B cell (primary cell): ENCODE measurements around the gene SP6. TPM values are rescaled to one million over a fixed set of nuclear protein-coding genes. Genes with fewer than 3 reads are reported as not detected.

Source experiments
- ATAC-seq: fragments of 200-7000 bp; cut with Tn5 transposase; one replicate; pipeline ENCODE4 v1.10.0; 2021; ENCODE audit warnings: low read depth, mild to moderate bottlenecking, moderate number of reproducible peaks, moderate library complexity
- CTCF ChIA-PET: fragments of 350-600 bp; sonication (Branson Sonifier 250); formaldehyde crosslinking; loops from one replicate; lab custom pipeline; 2021; ENCODE audit warnings: antibody characterized with exemption, inconsistent platforms; lab: Charles Lee
- POLR2A ChIA-PET: fragments of 350-600 bp; sonication (Branson Sonifier 250); formaldehyde crosslinking; loops from one replicate; lab custom pipeline; 2021; ENCODE audit warnings: antibody characterized with exemption; lab: Charles Lee
- DNase-seq: peaks from one replicate; pipeline ENCODE4 v3.0.0; 2013
- H2AFZ ChIP-seq: 2 replicates; pipeline ENCODE4 v1.6.1; 2012; ENCODE audit warnings: mild to moderate bottlenecking, low read depth, low read length; ENCODE audit not compliant: insufficient read depth, poor library complexity, severe bottlenecking
- H3K27ac ChIP-seq, 2 donors: 1 replicate in 1 of 2; 2 replicates in 1 of 2; pipeline ENCODE4 v1.5.1; 2012 to 2013; ENCODE audit warnings: low read length in 2 of 2, mild to moderate bottlenecking in 2 of 2, moderate library complexity in 1 of 2
- H3K27me3 ChIP-seq, 4 experiments: fragments of 200-600 bp in 1 of 4; sonication (generic) in 1 of 4; replicated peaks in 1 of 4; 1 replicate in 2 of 4; 2 replicates in 2 of 4; pipeline versions ENCODE4 v1.6.1 to v1.7.0; 2013 to 2016; ENCODE audit warnings: low read length in 3 of 4, mild to moderate bottlenecking in 2 of 4, mixed read lengths in 1 of 4, moderate library complexity in 1 of 4; ENCODE audit not compliant: insufficient read depth in 4 of 4, control insufficient read depth in 3 of 4; ENCODE audit errors: control extremely low read depth in 1 of 4
- H3K36me3 ChIP-seq, 2 experiments: replicated peaks in 1 of 2; 1 replicate in 1 of 2; 2 replicates in 1 of 2; pipeline versions ENCODE4 v1.6.1 to v1.7.1; 2013; ENCODE audit warnings: low read length in 1 of 2; ENCODE audit not compliant: insufficient read depth in 2 of 2, control insufficient read depth in 1 of 2; ENCODE audit errors: control extremely low read depth in 1 of 2, extremely low read depth in 1 of 2
- H3K4me1 ChIP-seq, 2 donors: fragments of 200-600 bp in 1 of 2; sonication (generic) in 1 of 2; 1 replicate in 1 of 2; 2 replicates in 1 of 2; pipeline versions ENCODE4 v1.5.1 to v1.6.1; 2013 to 2017; ENCODE audit warnings: low read length in 2 of 2; ENCODE audit not compliant: control insufficient read depth in 2 of 2, insufficient read depth in 2 of 2
- H3K4me2 ChIP-seq: replicated peaks from 2 replicates; pipeline ENCODE3; 2012; ENCODE audit warnings: mild to moderate bottlenecking, low read depth, low read length; ENCODE audit not compliant: poor library complexity, severe bottlenecking
- H3K4me3 ChIP-seq, 5 experiments: fragments of 200-600 bp in 1 of 5; sonication (generic) in 1 of 5; 1 replicate in 3 of 5; 2 replicates in 2 of 5; pipeline versions ENCODE4 v1.5.1 to v1.7.0; 2011 to 2016; ENCODE audit warnings: low read length in 4 of 5, mild to moderate bottlenecking in 4 of 5, low read depth in 2 of 5, control low read depth in 1 of 5, moderate library complexity in 1 of 5; ENCODE audit not compliant: insufficient read depth in 1 of 5; ENCODE audit errors: control extremely low read depth in 1 of 5, extremely low read depth in 1 of 5
- H3K79me2 ChIP-seq: fragments of 200-600 bp; sonication (generic); one replicate; pipeline ENCODE4 v1.6.0; 2016; ENCODE audit warnings: low read length; ENCODE audit not compliant: control insufficient read depth, insufficient read depth
- H3K9ac ChIP-seq: fragments of 200-600 bp; sonication (generic); 2 replicates; pipeline ENCODE4 v1.6.1; 2017; ENCODE audit warnings: mild to moderate bottlenecking, low read length, moderate library complexity
- H3K9me3 ChIP-seq, 3 donors: one replicate each; pipeline versions ENCODE4 v1.6.1 to v1.7.1; 2013; ENCODE audit warnings: low read length in 2 of 3; ENCODE audit not compliant: control insufficient read depth in 2 of 3, insufficient read depth in 1 of 3; ENCODE audit errors: control extremely low read depth in 1 of 3
- H4K20me1 ChIP-seq: 2 replicates; pipeline ENCODE4 v1.6.0; 2012; ENCODE audit warnings: mild to moderate bottlenecking, low read length; ENCODE audit not compliant: insufficient read depth, control insufficient read depth, poor library complexity, severe bottlenecking
- H3K27ac Mint-ChIP-seq: one replicate; pipeline ENCODE4 v1.8.0; 2021; ENCODE audit warnings: mixed read lengths
- H3K27me3 Mint-ChIP-seq: one replicate; pipeline ENCODE4 v1.8.0; 2021; ENCODE audit warnings: mixed read lengths
- H3K4me1 Mint-ChIP-seq: one replicate; pipeline ENCODE4 v1.8.0; 2021; ENCODE audit warnings: mixed read lengths
- H3K4me3 Mint-ChIP-seq: one replicate; pipeline ENCODE4 v1.8.0; 2021; ENCODE audit warnings: mixed read lengths
- H3K9me3 Mint-ChIP-seq: one replicate; pipeline ENCODE4 v1.8.0; 2022; ENCODE audit warnings: mixed read lengths; ENCODE audit not compliant: insufficient read depth
- CTCF ChIP-seq: fragments of 200-600 bp; IDR thresholded peaks from one replicate; pipeline ENCODE4 v1.8.0; 2022; ENCODE audit warnings: antibody characterized with exemption, mild to moderate bottlenecking
- EZH2 ChIP-seq: IDR thresholded peaks from 2 replicates; pipeline ENCODE4 v1.6.1; 2012; ENCODE audit warnings: borderline replicate concordance, low read depth, mild to moderate bottlenecking, moderate library complexity, low read length; ENCODE audit not compliant: insufficient read depth, poor library complexity, severe bottlenecking
- WGBS: methylation state at CpG from one replicate; pipeline ENCODE4 v1.1.5; 2013; ENCODE audit warnings: missing lambda C conversion rate; ENCODE audit not compliant: insufficient coverage; 5-methylcytosine and 5-hydroxymethylcytosine counted together
- intact Hi-C: fragments of 100-400 bp; cut with micrococcal nuclease; formaldehyde crosslinking; loops from one replicate; pipeline ENCODE4 v1.10.0; 2022
- polyA plus RNA-seq: library from polyadenylated mRNA; depleted of rRNA; stranded (reverse); fragments of >200 nt; gene quantifications from 2 replicates; pipeline ENCODE4 v1.2.3, GENCODE V29; 2012
- total RNA-seq, 2 donors: library from RNA; stranded (reverse); fragments of 120-200 nt in 1 of 2; gene quantifications; 1 replicate in 1 of 2; 2 replicates in 1 of 2; pipeline versions ENCODE4 v1.2.3 to v1.2.4, GENCODE V29; 2013 to 2022

The SP6 gene
- total and polyA plus RNA-seq, 2 donors (not counting 1 experiment from before 2014, with no cell fraction given), result 0.04 TPM; not detected in 1

- Histone ChIP-seq H3K36me3 (no peaks in the 10 kb centered on the region), H3K79me2 (no peaks in the 10 kb centered on the region), H3K4me3 (no peak overlapping the region), H3K9me3 (peaks cover 0 to 13% (median 0%) of the 10 kb centered on the region in 3 donors), H3K27ac (no peak overlapping the region), H3K27me3 (peaks cover 0 to 92% (median 63%) of the 10 kb centered on the region in 4 experiments), H2AFZ (no peak overlapping the region), H3K4me1 (peaks cover 36 to 48% of the 10 kb centered on the region in 2 donors), H4K20me1 (no peaks in the 10 kb centered on the region), H3K4me2 (no peak overlapping the region), H3K9ac (no peak overlapping the region)
- Mint-ChIP-seq H3K4me1 (peaks cover 24% of the 10 kb centered on the region), H3K27me3 (peaks cover 69% of the 10 kb centered on the region), H3K9me3 (no peaks in the 10 kb centered on the region), H3K27ac (no peak overlapping the region), H3K4me3 (no peak overlapping the region)
- WGBS, result 83% methylated on average over 20 of the region's 23 CpGs
- no peak for DNase-seq
- TF ChIP-seq CTCF (no peak), EZH2 (no peak)
- intact Hi-C loops, result no loop called here
- POLR2A ChIA-PET, result no interaction called here
- no peak for ATAC-seq
- CTCF ChIA-PET, result interaction anchor here (1.3 to 19.9 kb wide), 3 partner anchors 40 to 130 kb away, joined by 3 to 436 read pairs (median 5); partner anchors contain the start of genes CDK5RAP3 and SP2
Measured at GRCh38 chr17:47848198-47848513, 2.8 kb downstream of the SP6 start.

- H4K20me1 ChIP-seq, result no peaks in the 10 kb centered on the region
- no peak overlapping the region for H3K27ac ChIP-seq
- no peak for TF ChIP-seq EZH2
- peak; percentile 40 for TF ChIP-seq CTCF
- Mint-ChIP-seq H3K27me3 (peaks cover 65% of the 10 kb centered on the region), H3K4me3 (no peak overlapping the region), H3K27ac (no peak overlapping the region), H3K4me1 (peaks cover 27% of the 10 kb centered on the region), H3K9me3 (no peaks in the 10 kb centered on the region)
- H3K9ac ChIP-seq, result no peak overlapping the region
- H3K4me2 ChIP-seq, result peak overlapping the region; percentile 48
- peaks cover 0 to 13% (median 0%) of the 10 kb centered on the region in 3 donors for H3K9me3 ChIP-seq
- DNase-seq, result peak; percentile 46
- H3K27me3 ChIP-seq, result peaks cover 0 to 86% (median 58%) of the 10 kb centered on the region in 4 experiments
- WGBS, result 37% methylated on average over 71 of the region's 71 CpGs
- no peak overlapping the region for H3K4me3 ChIP-seq
- no peaks in the 10 kb centered on the region for H3K79me2 ChIP-seq
- ChIA-PET CTCF (interaction anchor here (1.3 to 19.9 kb wide), 2 partner anchors 41 to 123 kb away, joined by 3 to 436 read pairs; partner anchors contain the start of genes CDK5RAP3 and SP2), POLR2A (no interaction called here)
- H2AFZ ChIP-seq, result no peak overlapping the region
- H3K36me3 ChIP-seq, result no peaks in the 10 kb centered on the region
- intact Hi-C loops, result no loop called here
- no peak for ATAC-seq
- H3K4me1 ChIP-seq, result peaks cover 36 to 47% of the 10 kb centered on the region in 2 donors
Measured at GRCh38 chr17:47847341-47848197, 3.4 kb downstream of the SP6 start.
